Neuronal stem cell (in vitro differentiated cells): Measurements from ENCODE around the gene MAN1A2.
"Not testable (repeated sequence)": the region's sequence is repeated elsewhere in the genome, so short reads cannot be mapped to it uniquely, and the experiment has no call there.

Experiments used
- DNase-seq: peaks from one replicate; pipeline ENCODE4 v3.0.0-alpha.2; 2013; ENCODE audit warnings: low spot score
- H2AFZ ChIP-seq: one replicate; pipeline ENCODE4 v1.6.1; 2013; ENCODE audit warnings: mild to moderate bottlenecking, low read length, inconsistent platforms
- H2AK5ac ChIP-seq: 2 replicates; pipeline ENCODE4 v1.6.1; 2013; ENCODE audit warnings: low read depth, mild to moderate bottlenecking, inconsistent platforms, low read length, moderate library complexity, mixed read lengths
- H2BK120ac ChIP-seq: 2 replicates; pipeline ENCODE4 v1.6.1; 2013; ENCODE audit warnings: low read depth, mild to moderate bottlenecking, inconsistent platforms, low read length, moderate library complexity, mixed read lengths
- H2BK12ac ChIP-seq: one replicate; pipeline ENCODE4 v1.6.1; 2013; ENCODE audit warnings: low read length, inconsistent platforms
- H2BK15ac ChIP-seq: 2 replicates; pipeline ENCODE4 v1.6.1; 2013; ENCODE audit warnings: mild to moderate bottlenecking, low read length, inconsistent platforms, mixed read lengths
- H2BK5ac ChIP-seq: one replicate; pipeline ENCODE4 v1.6.1; 2013; ENCODE audit warnings: inconsistent platforms, mild to moderate bottlenecking, low read length, moderate library complexity
- H3K14ac ChIP-seq: one replicate; pipeline ENCODE4 v1.6.1; 2013; ENCODE audit warnings: low read length, inconsistent platforms
- H3K18ac ChIP-seq: 2 replicates; pipeline ENCODE4 v1.6.1; 2013; ENCODE audit warnings: low read length, inconsistent platforms
- H3K23ac ChIP-seq: 2 replicates; pipeline ENCODE4 v1.6.1; 2013; ENCODE audit warnings: low read depth, mild to moderate bottlenecking, mixed read lengths, low read length, inconsistent platforms; ENCODE audit not compliant: poor library complexity
- H3K27ac ChIP-seq: replicated peaks from 3 replicates; pipeline ENCODE4 v1.5.1; 2013; ENCODE audit warnings: low read length, inconsistent platforms
- H3K27me3 ChIP-seq, 3 experiments: 2 replicates each; pipeline ENCODE4 v1.6.1; 2013; ENCODE audit warnings: low read length in 3 of 3, mild to moderate bottlenecking in 2 of 3, inconsistent platforms in 1 of 3, low read depth in 1 of 3, mixed read lengths in 1 of 3, moderate library complexity in 1 of 3; ENCODE audit not compliant: control insufficient read depth in 3 of 3, insufficient read depth in 3 of 3
- H3K36me3 ChIP-seq, 2 donors: replicated peaks in 1 of 2; 2 replicates each; pipeline ENCODE4 v1.6.1; 2013; ENCODE audit warnings: low read length in 2 of 2; ENCODE audit not compliant: control insufficient read depth in 2 of 2, insufficient read depth in 2 of 2
- H3K4ac ChIP-seq: 2 replicates; pipeline ENCODE4 v1.6.1; 2013; ENCODE audit warnings: inconsistent platforms, mild to moderate bottlenecking, low read length, moderate library complexity
- H3K4me1 ChIP-seq, 2 donors: 1 replicate in 1 of 2; 2 replicates in 1 of 2; pipeline ENCODE4 v1.6.1; 2013; ENCODE audit warnings: low read length in 2 of 2, low read depth in 1 of 2; ENCODE audit not compliant: control insufficient read depth in 2 of 2, insufficient read depth in 1 of 2
- H3K4me2 ChIP-seq: one replicate; pipeline ENCODE4 v1.6.1; 2013; ENCODE audit warnings: mild to moderate bottlenecking, low read length, inconsistent platforms; ENCODE audit not compliant: insufficient read depth, poor library complexity, severe bottlenecking
- H3K4me3 ChIP-seq, 2 donors: 2 replicates each; pipeline ENCODE4 v1.5.1; 2013; ENCODE audit warnings: low read length in 2 of 2, mild to moderate bottlenecking in 2 of 2, inconsistent platforms in 1 of 2, moderate library complexity in 1 of 2
- H3K79me1 ChIP-seq: one replicate; pipeline ENCODE4 v1.6.1; 2013; ENCODE audit warnings: low read depth, mild to moderate bottlenecking, inconsistent platforms, low read length, moderate library complexity
- H3K9ac ChIP-seq: one replicate; pipeline ENCODE4 v1.6.1; 2013; ENCODE audit warnings: mild to moderate bottlenecking, low read depth, low read length, inconsistent platforms; ENCODE audit not compliant: poor library complexity
- H3K9me3 ChIP-seq, 2 donors: replicated peaks in 1 of 2; 2 replicates each; pipeline versions ENCODE3 to v1.6.1; 2013; ENCODE audit warnings: low read length in 2 of 2, mild to moderate bottlenecking in 2 of 2, inconsistent platforms in 1 of 2, low read depth in 1 of 2, mixed read lengths in 1 of 2, moderate library complexity in 1 of 2; ENCODE audit not compliant: control insufficient read depth in 2 of 2, insufficient read depth in 1 of 2
- H4K8ac ChIP-seq: one replicate; pipeline ENCODE4 v1.6.1; 2013; ENCODE audit warnings: low read depth, mild to moderate bottlenecking, inconsistent platforms, low read length, moderate library complexity
- H4K91ac ChIP-seq: one replicate; pipeline ENCODE4 v1.6.1; 2013; ENCODE audit warnings: low read length, low read depth, mild to moderate bottlenecking, inconsistent platforms; ENCODE audit not compliant: poor library complexity
- WGBS, 2 donors: extraction: QIAGEN DNeasy Blood & Tissue Kit; methylation state at CpG; one replicate each; pipeline ENCODE4 v1.1.7; 2013; ENCODE audit warnings: missing lambda C conversion rate in 2 of 2, mixed read lengths in 1 of 2; ENCODE audit not compliant: insufficient read length in 2 of 2, insufficient replicate concordance in 1 of 2; ENCODE audit errors: extremely low coverage in 2 of 2; 5-methylcytosine and 5-hydroxymethylcytosine counted together

The MAN1A2 gene

GRCh38 chr1:117556341-117556740 lies 189.1 kb downstream of the MAN1A2 start:
- H3K14ac ChIP-seq = no peak overlapping the region
- H3K4me3 ChIP-seq = no peak overlapping the region

GRCh38 chr1:117556976-117557375 lies 189.7 kb downstream of the MAN1A2 start:
- H2AK5ac ChIP-seq = no peak overlapping the region
- H3K27ac ChIP-seq = no peak overlapping the region
- H2BK12ac ChIP-seq = no peak overlapping the region
- H2BK5ac ChIP-seq = no peak overlapping the region
- H3K9ac ChIP-seq = no peak overlapping the region
- no peaks in the 10 kb centered on the region for H3K79me1 ChIP-seq
- H3K4ac ChIP-seq = no peak overlapping the region
- DNase-seq = no peak
- H3K4me2 ChIP-seq = no peak overlapping the region
- no peak overlapping the region for H3K18ac ChIP-seq
- no peak overlapping the region for H2BK15ac ChIP-seq
- H3K4me1 ChIP-seq = no peaks in the 10 kb centered on the region
- peaks cover 0 to 2% of the 10 kb centered on the region in 2 donors for H3K9me3 ChIP-seq
- no peaks in the 10 kb centered on the region for H3K36me3 ChIP-seq
- peaks cover 0 to 3% (median 0%) of the 10 kb centered on the region in 3 experiments for H3K27me3 ChIP-seq
- H3K4me3 ChIP-seq = no peak overlapping the region
- no peak overlapping the region for H3K23ac ChIP-seq
- no peak overlapping the region for H2AFZ ChIP-seq
- no peak overlapping the region for H3K14ac ChIP-seq
- H4K91ac ChIP-seq = no peak overlapping the region
- no peak overlapping the region for H2BK120ac ChIP-seq
- H4K8ac ChIP-seq = no peak overlapping the region

More at GRCh38 chr1:117556341-117556740, 189.1 kb downstream of the MAN1A2 start:
- H2BK120ac ChIP-seq = no peak overlapping the region
- no peaks in the 10 kb centered on the region for H3K36me3 ChIP-seq
- H3K4me1 ChIP-seq = no peaks in the 10 kb centered on the region
- no peak overlapping the region for H3K27ac ChIP-seq
- H3K23ac ChIP-seq = no peak overlapping the region
- no peak overlapping the region for H2BK5ac ChIP-seq
- H2AK5ac ChIP-seq = no peak overlapping the region
- H2BK15ac ChIP-seq = no peak overlapping the region
- H3K9me3 ChIP-seq = peaks cover 0 to 2% of the 10 kb centered on the region in 2 donors
- H3K4me2 ChIP-seq = no peak overlapping the region
- no peak overlapping the region for H3K4ac ChIP-seq
- DNase-seq = no peak
- H4K8ac ChIP-seq = no peak overlapping the region
- H2AFZ ChIP-seq = no peak overlapping the region
- peaks cover 0 to 3% (median 0%) of the 10 kb centered on the region in 3 experiments for H3K27me3 ChIP-seq
- no peak overlapping the region for H4K91ac ChIP-seq
- H3K79me1 ChIP-seq = no peaks in the 10 kb centered on the region
- no peak overlapping the region for H3K18ac ChIP-seq
- H3K9ac ChIP-seq = no peak overlapping the region
- no peak overlapping the region for H2BK12ac ChIP-seq

- H3K9me3 ChIP-seq, H2AFZ ChIP-seq, H2BK15ac ChIP-seq, H2AK5ac ChIP-seq, H4K8ac ChIP-seq, H3K36me3 ChIP-seq, H3K4ac ChIP-seq, H3K23ac ChIP-seq, H3K14ac ChIP-seq, H2BK120ac ChIP-seq, H3K4me3 ChIP-seq, H3K9ac ChIP-seq, DNase-seq, H2BK5ac ChIP-seq, H3K27ac ChIP-seq, H3K4me2 ChIP-seq, H3K79me1 ChIP-seq, H3K27me3 ChIP-seq, H3K18ac ChIP-seq, H3K4me1 ChIP-seq, H2BK12ac ChIP-seq, H4K91ac ChIP-seq: not testable (repeated sequence)
Observed at GRCh38 chr1:117558451-117558850, 191.2 kb downstream of the MAN1A2 start.

- Histone ChIP-seq H3K18ac (no peak overlapping the region), H3K9ac (no peak overlapping the region), H3K4me1 (no peaks in the 10 kb centered on the region), H3K27ac (no peak overlapping the region), H2BK120ac (no peak overlapping the region), H2AK5ac (no peak overlapping the region), H3K23ac (no peak overlapping the region), H2BK15ac (no peak overlapping the region), H3K14ac (no peak overlapping the region), H2BK12ac (no peak overlapping the region), H3K79me1 (no peaks in the 10 kb centered on the region), H4K91ac (no peak overlapping the region), H3K27me3 (peaks cover 0 to 3% (median 0%) of the 10 kb centered on the region in 3 experiments), H3K9me3 (peaks cover 0 to 2% of the 10 kb centered on the region in 2 donors), H3K36me3 (no peaks in the 10 kb centered on the region), H2BK5ac (no peak overlapping the region), H3K4ac (no peak overlapping the region), H3K4me2 (no peak overlapping the region), H4K8ac (no peak overlapping the region), H3K4me3 (no peak overlapping the region), H2AFZ (no peak overlapping the region)
- no CpG with 5 or more reads among the region's 3 CpGs for WGBS, 2 donors
- DNase-seq = no peak
Observed at GRCh38 chr1:117559139-117559538, 191.9 kb downstream of the MAN1A2 start.
